ENCODE data around the gene ZNF681. TPM values are rescaled to one million over a fixed set of nuclear protein-coding genes. Genes with fewer than 3 reads are reported as not detected.
A peak's percentile ranks its signal among the peaks of the same experiment; 100 is the strongest.

The ZNF681 gene
- total and polyA plus RNA-seq, 9 of the 15 experiments (the other 6 are each of a cell fraction or from before 2014, with no cell fraction given) = 2.8 to 8.6 (median 4.1) TPM

DNA sequence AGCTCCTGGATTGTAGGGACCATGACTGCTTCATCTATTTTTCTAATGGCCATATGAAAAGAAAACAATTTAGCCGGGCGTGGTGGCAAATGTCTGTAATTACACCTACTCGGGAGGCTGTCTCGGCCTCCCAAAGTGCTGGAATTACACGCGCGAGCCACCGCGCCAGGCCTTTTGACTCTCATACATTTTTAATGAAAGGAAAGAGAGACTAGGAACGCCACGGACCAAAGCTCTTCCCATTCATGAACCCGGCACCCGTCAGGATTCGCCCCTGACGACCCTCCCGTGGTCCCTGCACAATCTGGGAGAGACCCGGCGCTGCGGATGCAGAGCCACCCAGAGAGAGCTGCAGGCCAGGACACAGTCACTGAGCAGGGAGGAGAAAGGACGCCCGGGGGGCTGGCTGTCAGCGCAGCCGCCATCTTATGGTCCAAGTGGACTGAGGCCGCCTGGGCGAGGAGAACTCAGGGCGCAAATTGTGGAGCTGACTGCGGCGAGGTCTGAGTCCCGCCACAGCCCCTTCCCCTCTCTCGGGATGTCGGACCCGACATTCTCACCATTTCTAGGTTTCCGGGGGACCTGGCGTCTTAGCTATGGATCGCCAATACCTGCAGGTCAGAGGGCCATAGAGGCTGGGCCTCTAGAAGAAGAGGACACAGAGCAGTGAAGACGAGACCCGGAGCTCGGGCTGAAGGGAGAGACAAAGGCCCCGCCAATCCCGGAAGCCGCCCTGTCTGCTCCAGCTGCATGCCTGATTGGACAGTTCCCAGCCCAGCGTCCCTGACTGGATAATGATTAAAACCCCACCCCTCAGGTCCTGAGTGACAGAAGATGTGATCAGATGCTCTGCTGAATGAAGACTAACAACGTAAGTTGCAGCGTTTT, at the start of gene ZNF681 (continued):
- TF ChIP-seq, protein P1, sequence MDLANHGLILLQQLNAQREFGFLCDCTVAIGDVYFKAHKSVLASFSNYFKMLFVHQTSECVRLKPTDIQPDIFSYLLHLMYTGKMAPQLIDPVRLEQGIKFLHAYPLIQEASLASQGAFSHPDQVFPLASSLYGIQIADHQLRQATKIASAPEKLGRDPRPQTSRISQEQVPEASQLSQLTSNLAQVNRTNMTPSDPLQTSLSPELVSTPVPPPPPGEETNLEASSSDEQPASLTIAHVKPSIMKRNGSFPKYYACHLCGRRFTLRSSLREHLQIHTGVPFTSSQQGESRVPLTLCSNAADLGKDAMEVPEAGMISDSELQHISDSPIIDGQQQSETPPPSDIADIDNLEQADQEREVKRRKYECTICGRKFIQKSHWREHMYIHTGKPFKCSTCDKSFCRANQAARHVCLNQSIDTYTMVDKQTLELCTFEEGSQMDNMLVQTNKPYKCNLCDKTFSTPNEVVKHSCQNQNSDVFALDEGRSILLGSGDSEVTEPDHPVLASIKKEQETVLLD (IDR thresholded peaks at IDR 0.05) = no peak
- TF ChIP-seq ZNF239 (CRISPR knock-in tag; IDR thresholded peaks at IDR 0.05) (no peak), NRF1 (conservative IDR thresholded peaks at IDR 0.05 in 1 of 2, IDR thresholded peaks at IDR 0.05 in 1 of 2) (peak; percentile 42 to 47; a peak in 2 of 4 replicates), MAZ (CRISPR knock-in tag; conservative IDR thresholded peaks at IDR 0.05 in 1 of 2, IDR thresholded peaks at IDR 0.05 in 1 of 2) (peak; percentile 26 to 44; a peak in 1 of 4 replicates), STAT5A (IDR thresholded peaks at IDR 0.05; ENCODE audit: borderline replicate concordance, low read length) (no peak), U2AF2 (optimal IDR thresholded peaks at IDR 0.05; ENCODE audit: low read depth, low read length) (no peak), SMAD3 (CRISPR knock-in tag; conservative IDR thresholded peaks at IDR 0.05) (no peak), RBM25 (IDR thresholded peaks at IDR 0.05; ENCODE audit: low read depth, low read length, severe bottlenecking) (peak; percentile 67), FOS (IDR thresholded peaks at IDR 0.05; ENCODE audit: extremely low read depth, insufficient read length) (peak; percentile 80), RB1 (IDR thresholded peaks at IDR 0.05; ENCODE audit: low read depth) (peak; percentile 11; the same call in 1 of the 2 replicates), GTF2E2 (tag; IDR thresholded peaks at IDR 0.05) (peak; percentile 73; the same call in 1 of the 2 replicates), NR2C1 (IDR thresholded peaks at IDR 0.05) (no peak), NR2C1 (tag; IDR thresholded peaks at IDR 0.05) (0 out of 2 replicates have a peak, but pooled peaks have one; percentile 19), EP400 (IDR thresholded peaks at IDR 0.05) (peak; percentile 62), SMARCE1 (IDR thresholded peaks at IDR 0.05) (no peak), RBFOX2 (IDR thresholded peaks at IDR 0.05; ENCODE audit: low read depth, low read length) (peak; percentile 85), WHSC1 (IDR thresholded peaks at IDR 0.05; ENCODE audit: low read length) (no peak), NFYB (IDR thresholded peaks at IDR 0.05; ENCODE audit: extremely low read depth, insufficient read length) (peak; percentile 91), YY1 (IDR thresholded peaks at IDR 0.05; ENCODE audit: borderline replicate concordance in 1 of 3, control insufficient read depth in 1 of 3, extremely low read depth in 1 of 3, insufficient read depth in 3 of 3, insufficient read length in 1 of 3, insufficient replicate concordance in 2 of 3, low read depth in 1 of 3, low read length in 2 of 3) (peak; percentile 36 to 88 (median 74)), FOXA3 (CRISPR knock-in tag; conservative IDR thresholded peaks at IDR 0.05 in 1 of 2, IDR thresholded peaks at IDR 0.05 in 1 of 2) (no peak), SUPT5H (IDR thresholded peaks at IDR 0.05) (peak; percentile 89)
- TF ChIP-seq, protein P2, sequence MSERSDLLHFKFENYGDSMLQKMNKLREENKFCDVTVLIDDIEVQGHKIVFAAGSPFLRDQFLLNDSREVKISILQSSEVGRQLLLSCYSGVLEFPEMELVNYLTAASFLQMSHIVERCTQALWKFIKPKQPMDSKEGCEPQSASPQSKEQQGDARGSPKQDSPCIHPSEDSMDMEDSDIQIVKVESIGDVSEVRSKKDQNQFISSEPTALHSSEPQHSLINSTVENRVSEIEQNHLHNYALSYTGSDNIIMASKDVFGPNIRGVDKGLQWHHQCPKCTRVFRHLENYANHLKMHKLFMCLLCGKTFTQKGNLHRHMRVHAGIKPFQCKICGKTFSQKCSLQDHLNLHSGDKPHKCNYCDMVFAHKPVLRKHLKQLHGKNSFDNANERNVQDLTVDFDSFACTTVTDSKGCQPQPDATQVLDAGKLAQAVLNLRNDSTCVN (CRISPR knock-in tag; IDR thresholded peaks at IDR 0.05) = no peak
- TF ChIP-seq, protein P3, sequence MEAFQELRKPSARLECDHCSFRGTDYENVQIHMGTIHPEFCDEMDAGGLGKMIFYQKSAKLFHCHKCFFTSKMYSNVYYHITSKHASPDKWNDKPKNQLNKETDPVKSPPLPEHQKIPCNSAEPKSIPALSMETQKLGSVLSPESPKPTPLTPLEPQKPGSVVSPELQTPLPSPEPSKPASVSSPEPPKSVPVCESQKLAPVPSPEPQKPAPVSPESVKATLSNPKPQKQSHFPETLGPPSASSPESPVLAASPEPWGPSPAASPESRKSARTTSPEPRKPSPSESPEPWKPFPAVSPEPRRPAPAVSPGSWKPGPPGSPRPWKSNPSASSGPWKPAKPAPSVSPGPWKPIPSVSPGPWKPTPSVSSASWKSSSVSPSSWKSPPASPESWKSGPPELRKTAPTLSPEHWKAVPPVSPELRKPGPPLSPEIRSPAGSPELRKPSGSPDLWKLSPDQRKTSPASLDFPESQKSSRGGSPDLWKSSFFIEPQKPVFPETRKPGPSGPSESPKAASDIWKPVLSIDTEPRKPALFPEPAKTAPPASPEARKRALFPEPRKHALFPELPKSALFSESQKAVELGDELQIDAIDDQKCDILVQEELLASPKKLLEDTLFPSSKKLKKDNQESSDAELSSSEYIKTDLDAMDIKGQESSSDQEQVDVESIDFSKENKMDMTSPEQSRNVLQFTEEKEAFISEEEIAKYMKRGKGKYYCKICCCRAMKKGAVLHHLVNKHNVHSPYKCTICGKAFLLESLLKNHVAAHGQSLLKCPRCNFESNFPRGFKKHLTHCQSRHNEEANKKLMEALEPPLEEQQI (IDR thresholded peaks at IDR 0.05) = peak; percentile 66; the same call in 1 of the 2 replicates
